ENCODE data around the gene MYO18A.
A peak's percentile ranks its signal among the peaks of the same experiment; 100 is the strongest.
"Not testable (repeated sequence)": the region's sequence is repeated elsewhere in the genome, so short reads cannot be mapped to it uniquely, and the experiment has no call there.

The MYO18A gene

GRCh38 chr17:29180034-29180787, at the start of gene MYO18A:
Gene MYO18A, minus strand, starts transcription at chr17:29180398. Its CDS starts 13,458 bp downstream, at chr17:29166940.
- DNase-seq (ENCODE audit: low spot score), result peak; percentile 70

GRCh38 chr17:29225396-29225795, 45.2 kb upstream of the MYO18A start:
- no peak for DNase-seq (ENCODE audit: low spot score)

DNA sequence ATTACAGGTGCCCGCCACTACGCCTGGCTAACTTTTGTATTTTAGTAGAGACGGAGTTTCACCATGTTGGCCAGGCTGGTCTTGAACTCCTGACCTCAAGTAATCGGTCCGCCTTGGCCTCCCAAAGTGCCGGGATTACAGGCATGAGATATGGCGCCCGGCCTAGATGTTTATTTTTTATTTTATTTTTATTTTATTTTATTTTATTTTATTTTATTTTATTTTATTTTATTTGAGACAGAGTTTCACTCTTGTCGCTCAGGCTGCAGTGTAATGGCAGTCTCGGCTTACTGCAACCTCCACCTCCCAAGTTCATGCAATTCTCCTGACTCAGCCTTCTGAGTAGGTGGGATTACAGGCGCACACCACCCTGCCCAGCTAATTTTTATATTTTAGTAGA, 41.1 kb upstream of the MYO18A start:
- DNase-seq (ENCODE audit: low spot score), result not testable (repeated sequence)

- peak; percentile 91 for DNase-seq (ENCODE audit: low spot score)
These were observed 39.3 kb upstream of the MYO18A start for GRCh38 chr17:29219378-29220047.

DNA sequence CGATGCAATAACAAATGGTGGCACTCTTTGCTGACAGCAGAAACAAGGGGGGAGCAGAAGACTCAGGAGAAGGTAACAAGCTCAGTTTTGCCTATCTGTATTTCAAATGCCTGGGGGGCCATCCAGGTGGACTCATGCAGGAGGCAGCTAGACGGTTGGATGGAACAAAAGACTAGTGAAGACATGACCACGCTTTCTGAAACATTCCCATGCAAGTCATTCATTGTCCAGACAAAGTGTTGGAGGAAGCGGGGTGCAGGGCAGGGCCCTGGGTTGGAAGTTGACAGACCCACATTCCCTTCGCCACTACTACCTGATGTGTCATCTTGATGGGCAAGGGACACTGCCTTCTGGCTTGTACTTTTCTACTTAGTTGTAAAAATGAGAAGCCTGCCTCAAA, 36.7 kb upstream of the MYO18A start:
- DNase-seq (ENCODE audit: low spot score), result no peak

DNA sequence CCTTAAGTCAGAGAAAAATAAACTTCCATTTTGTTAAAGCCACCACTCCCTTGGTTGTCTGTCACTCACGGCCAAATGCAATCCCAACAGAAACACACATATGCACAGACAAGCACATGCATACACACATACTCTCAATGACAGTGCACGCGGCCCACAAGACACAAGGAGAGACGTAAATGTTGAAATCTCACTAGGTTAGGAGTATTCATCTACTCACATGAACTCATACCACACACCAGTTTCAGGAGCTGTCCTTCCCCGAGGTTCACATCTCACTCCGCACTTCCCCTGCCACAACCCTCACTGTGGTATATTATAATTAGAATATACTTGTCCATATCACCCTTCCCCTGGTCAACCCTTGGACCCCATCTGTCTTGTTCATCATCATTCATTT, 36.0 kb upstream of the MYO18A start:
- no peak for DNase-seq (ENCODE audit: low spot score)

DNA sequence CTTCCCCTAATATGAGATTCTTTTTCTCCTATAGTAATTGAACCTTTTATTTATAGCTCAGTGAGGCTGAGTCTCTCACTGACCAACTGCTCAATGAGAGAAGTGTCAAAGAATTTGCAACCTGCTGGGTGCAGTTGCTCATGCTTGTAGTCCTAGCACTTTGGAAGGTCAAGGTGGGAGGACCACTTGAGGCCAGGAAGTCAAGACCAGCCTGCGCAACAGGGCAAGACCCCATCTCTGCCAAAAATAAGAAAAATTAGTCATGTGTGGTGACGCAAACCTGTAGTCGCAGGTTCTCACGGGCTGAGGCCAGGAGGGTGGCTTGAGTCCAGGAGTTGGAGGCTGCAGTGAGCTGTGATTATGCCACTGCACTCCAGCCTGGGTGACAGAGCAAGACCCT, 35.5 kb upstream of the MYO18A start:
- DNase-seq (ENCODE audit: low spot score), result no peak

- DNase-seq (ENCODE audit: low spot score), result no peak
These were observed 35.0 kb upstream of the MYO18A start for GRCh38 chr17:29215174-29215573.

DNA sequence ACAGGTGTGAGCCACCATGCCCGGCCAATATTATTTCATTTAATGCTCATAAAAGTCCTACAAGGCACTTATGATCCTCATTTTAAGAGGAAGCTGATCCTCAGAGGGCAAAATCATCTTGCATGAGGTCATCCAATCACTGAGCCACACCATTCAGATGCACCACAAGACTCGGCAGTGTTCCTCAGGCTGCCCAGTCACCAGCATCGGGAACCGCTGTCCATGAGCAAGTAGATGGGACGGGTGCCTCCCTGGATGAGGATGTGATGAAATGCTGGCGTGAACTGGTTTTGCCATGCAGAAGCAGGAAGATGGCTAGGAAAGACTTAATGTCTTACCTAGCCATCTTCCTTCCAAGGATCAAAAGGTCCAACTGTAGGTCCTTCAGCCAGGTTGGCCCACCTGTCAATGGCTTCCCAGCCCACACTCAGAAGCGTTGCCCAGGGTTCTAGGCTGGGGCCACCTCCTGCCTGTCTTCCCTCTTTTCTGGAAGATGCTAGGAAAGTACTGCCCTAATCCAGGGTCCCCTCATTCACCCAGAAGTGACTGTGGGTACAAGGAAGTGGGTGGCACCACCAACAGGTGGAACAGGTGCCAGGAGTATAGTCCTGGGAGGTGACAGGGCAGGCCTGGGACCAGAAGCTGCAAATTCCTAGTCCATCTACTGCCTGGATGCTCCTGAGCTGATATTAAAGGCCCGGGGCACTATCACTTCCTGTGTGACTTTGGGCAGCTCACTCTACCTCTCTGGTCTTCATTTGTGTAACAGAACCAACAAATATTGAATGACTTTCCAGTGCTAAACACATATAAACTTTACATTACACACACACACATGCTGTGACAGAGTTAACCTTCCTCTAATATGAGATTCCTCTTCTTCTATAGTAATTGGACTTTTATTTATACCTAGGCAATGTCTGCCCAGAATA, 34.3 kb upstream of the MYO18A start:
- no peak for DNase-seq (ENCODE audit: low spot score)

DNA sequence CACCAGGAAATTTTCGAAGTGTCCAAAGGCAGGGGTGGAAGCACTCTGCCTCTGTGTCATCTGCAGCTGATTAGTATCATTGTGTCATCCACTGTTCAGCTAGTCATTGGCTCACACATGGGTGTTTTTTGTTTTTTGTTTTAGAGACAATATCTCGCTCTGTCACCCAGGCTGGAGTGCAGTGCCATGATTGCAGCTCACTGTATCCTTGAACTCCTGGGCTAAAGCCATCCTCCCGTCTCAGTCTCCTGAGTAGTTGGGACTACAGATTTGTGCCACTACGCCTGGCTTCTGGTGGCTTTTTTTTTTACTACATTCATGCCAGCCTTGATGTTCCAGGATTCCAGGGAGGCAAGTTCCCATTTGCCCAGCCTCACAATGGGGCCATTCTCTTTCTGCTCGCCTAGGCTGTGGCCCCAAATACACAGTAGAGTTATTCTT, 32.5 kb upstream of the MYO18A start:
- DNase-seq (ENCODE audit: low spot score), result no peak

DNA sequence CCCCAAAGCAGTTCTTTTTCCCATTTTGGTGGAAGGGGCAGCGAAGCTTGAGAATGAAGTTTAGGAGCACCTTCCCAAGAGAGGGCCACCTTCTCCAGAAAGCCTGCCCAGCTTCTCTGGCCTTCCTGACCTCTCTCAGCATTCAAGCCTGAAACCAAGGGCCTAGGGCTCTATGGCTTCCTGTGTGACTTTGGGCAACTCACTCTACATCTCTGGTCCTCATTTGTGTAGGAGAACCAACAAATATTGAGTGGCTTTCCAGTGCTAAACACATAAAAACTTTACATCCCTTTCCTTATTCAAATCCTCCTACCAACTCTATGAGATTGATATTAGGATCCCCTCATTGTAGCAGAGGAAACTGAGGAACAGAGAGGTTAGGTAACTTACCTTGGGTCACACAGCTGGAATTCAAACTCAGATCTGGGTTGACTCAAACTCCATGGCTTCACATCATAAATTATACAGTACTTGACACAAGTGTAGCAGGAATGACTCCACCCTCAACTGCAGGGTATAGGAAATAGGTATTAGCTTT, 32.0 kb upstream of the MYO18A start:
- no peak for DNase-seq (ENCODE audit: low spot score)

DNA sequence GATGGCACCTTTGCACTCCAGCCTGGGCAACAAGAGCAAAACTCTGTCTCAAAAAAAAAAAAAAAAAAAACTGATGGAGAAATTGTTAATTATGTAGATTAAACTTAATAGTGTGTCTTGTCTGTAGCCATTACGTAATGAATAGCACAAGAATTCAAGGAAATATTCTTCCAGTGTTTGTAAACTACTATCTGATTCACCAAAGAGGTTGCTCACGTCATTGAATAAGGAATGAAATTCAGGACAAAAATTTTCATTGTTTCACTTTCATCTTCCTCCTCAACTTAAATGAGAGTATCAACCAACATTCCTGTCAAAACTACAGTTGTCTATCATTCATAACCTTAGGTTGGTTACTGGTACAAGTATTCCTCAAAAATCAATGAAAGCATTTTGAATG, 30.7 kb upstream of the MYO18A start:
- no peak for DNase-seq (ENCODE audit: low spot score)

- no peak for DNase-seq (ENCODE audit: low spot score)
These were observed 28.9 kb upstream of the MYO18A start for GRCh38 chr17:29209073-29209472.

DNA sequence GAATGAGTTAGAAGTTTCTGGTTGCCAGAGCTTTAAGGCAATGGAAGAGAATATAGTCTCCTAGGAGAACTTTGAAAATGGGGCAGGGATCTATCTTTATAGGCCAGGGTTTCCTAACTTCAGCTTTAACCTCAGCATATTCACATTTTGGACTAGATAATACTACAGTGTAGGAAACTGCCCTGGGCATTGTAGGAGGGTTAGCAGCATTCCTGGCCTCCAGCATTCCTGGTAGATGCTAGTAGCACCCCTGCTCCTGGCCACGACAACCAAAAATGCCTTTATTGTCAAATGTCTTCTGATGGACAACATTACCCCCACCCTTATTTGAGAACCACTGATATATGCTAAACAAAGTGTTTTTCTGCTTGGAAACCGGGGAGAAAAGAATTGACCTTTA, 27.8 kb upstream of the MYO18A start:
- DNase-seq (ENCODE audit: low spot score), result no peak

DNA sequence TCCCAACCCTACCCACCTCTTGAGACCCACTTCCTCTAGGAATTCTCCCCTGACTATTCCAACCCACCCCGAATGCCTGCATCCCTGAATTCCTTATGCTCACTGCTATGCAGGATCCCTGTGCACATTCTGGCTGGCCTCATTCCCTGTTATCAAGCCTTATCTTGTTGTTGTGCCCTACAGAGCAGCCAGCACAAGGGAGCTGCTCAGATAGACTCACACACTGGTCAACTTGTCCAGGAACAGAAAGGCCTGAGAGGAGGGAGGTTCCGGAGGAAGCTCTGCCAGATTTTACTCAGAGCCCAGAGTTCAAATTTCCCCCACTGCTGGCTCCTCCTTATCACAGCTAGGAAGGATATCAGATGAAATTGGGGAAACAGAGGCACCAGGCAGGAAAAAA, 24.8 kb upstream of the MYO18A start:
- no peak for DNase-seq (ENCODE audit: low spot score)

DNA sequence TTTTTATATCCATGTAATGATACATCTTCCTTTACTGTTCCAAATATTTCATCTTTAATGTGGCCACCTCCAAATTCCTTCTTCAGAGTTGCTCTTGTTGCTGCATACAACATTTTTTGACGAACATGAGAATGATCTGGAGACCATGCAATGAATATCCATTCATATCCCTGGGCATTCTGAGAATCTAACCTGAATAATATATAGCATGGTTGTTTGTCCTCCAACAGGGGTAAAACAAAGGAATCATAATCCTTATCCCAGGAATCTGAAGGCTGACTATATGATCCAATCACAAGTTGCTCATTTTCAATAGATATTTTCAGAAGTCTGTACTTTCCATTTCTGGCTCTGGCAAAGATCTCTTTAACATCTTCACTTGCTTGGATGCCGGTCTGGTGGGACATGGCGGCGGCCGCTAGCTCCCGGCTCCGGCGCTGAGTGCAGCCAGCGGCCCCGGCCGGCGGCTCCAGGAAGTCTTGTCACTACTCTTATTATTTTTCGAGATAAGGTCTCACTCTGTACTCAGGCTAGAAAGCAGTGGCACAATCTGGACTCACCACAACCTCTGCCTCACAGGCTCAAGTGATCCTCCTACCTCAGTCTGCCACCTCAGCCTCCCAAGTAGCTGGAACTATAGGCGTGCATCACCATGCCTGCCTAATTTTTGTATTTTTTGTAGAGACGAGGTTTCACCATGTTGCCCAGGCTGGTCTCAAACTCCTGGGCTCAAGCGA, 24.0 kb upstream of the MYO18A start:
- not testable (repeated sequence) for DNase-seq (ENCODE audit: low spot score)

DNA sequence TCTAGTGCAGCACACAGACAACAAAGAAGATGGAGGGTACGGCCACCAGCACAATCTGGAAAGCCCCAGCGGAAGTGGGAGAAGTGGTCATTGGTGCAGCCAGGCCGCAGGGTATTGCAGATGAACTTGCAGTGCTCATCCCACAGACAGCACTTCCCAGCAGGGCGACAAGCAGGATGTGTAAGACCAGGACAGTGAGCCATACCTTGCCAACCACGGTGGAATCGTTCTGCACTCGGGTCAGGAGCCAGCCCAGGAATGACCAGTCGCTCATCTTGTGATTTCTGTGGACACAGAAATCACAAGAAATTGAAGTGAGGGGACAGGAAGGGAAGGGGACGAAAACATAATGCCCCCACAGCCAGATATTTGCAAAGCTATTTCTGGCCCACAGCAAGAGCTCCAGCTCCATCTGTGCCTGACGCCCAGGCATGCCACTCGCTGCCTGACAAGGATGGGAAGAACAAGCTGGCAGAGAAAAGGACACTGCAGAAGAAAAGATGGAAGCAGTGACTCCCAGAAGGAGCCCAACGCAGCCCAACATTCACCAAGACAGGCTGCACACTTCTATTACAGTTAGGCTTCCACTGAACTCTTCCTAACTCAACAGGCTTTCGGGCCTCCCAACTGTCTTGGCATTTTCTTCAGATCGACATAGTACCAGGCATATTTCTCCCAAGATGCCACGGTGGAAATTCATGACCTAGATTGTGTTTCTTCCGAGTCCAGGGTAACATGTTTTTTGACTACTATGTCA, 17.5 kb upstream of the MYO18A start:
- peak; percentile 83 for DNase-seq (ENCODE audit: low spot score)

DNA sequence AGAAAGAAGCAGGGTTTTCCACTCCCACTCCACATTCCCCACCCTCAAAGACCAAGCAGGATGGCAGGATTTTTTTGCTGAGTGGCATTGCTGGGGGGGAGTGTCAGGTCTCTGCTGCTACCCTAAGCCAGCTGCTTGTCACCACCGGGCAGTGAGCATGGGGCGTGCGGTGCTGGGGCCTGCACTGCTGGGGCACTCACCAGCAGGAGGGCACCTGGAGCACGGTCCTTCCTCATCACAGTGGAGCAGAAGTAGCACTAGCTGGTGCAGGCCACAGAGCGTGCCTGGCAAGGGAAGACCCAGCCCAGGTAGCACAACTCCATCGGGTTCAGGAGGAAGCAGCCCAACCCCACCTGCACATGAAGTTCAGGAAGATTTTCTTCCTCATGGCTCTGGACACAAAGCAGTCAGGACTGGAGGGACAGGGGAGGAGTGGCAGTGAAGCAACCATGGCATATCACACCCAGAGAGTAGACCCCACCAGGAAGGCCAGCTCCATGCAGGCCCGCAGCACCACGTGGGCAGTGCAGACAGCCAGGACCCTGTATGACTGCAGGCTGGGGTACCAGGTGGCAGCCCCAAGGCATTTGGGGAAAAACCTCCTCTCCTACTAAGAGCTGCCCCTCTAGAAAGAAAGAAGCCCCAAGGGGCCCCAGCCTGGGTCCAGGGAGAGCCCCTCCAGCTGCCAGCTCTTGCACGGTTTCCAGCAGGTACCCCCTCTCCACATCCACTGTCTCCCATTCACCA, 16.7 kb upstream of the MYO18A start:
- no peak for DNase-seq (ENCODE audit: low spot score)

DNA sequence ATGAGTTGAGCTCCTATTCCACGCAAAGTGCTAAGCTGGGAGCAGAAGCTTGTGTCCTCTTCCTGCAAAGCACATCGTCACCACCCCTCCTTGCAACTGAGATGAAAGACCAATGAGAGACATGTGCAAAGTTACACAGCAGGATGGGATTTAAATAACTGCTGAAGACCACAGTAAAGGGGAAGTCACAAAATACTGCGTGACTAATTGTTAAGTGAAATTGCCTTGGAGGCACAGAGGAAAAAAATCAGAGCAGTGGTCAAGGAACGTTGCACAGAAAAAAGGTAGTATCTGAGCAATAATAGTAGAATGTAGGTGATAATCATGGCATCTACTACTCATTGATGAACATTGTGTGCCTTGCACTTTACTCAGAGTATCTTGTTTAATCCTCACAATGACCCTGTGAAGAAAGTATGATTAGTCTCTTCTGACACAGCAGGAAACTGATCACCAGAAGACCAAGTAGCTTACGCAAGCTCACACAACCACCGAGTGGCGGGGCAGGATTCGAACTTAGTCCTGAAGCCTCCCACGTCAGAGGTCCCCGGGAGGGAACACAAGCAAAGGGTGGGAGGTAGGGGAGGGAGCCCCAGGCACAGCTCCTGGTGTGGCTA, 15.4 kb upstream of the MYO18A start:
- no peak for DNase-seq (ENCODE audit: low spot score)

DNA sequence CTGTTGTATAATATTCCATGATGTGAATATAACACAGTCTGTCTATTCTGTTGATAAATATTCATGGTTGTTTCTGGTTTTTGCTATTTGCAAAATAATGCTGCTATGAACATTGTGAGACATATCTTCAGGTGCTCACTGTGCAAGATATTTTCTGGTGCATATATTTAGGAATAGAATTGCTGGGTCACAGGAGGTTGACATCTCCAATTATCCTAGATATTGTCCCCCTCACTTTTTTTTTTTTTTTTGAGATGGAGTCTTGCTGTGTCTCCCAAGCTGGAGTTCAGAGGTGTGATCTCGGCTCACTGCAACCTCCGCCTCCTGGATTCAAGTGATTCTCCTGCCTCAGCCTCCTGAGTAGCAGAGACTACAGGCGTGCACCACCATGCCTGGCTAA, 14.5 kb upstream of the MYO18A start:
- no peak for DNase-seq (ENCODE audit: low spot score)
